PC-9 (cell line): ENCODE data around the gene RBMS3.

Source experiments
- EZH2 ChIP-seq: fragments of 200-600 bp; sonication (generic); IDR thresholded peaks from 2 replicates; pipeline ENCODE4 v1.8.0; 2017; ENCODE audit warnings: antibody characterized with exemption, low read depth
- TF ChIP-seq, protein P1 (sequence below): fragments of 200-600 bp; sonication (generic); conservative IDR thresholded peaks from 2 replicates; pipeline ENCODE4 v1.6.1; 2017; ENCODE audit warnings: mixed run types, antibody characterized with exemption, mild to moderate bottlenecking, moderate library complexity

DNA sequence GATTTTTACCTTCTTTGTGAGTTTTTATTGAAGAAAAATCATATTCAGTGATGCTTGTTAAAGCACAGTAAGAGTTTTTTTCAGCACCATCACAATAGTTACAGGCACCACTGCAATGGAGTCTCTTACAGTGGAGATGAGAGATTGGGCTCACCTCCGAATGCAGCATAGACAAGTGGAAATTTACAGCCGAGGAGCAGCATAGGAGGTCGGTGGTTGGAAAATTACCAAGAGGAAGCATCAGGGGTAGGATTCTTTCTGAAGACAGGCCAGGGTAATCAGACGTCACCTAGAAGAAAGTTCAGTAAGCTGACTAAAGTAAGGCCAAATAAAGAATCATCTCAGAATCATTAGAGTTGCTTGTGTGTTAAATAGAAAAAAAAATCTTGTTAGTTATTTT is 491.6 kb downstream of the RBMS3 start:
- no peak for TF ChIP-seq EZH2
- TF ChIP-seq, protein P1, sequence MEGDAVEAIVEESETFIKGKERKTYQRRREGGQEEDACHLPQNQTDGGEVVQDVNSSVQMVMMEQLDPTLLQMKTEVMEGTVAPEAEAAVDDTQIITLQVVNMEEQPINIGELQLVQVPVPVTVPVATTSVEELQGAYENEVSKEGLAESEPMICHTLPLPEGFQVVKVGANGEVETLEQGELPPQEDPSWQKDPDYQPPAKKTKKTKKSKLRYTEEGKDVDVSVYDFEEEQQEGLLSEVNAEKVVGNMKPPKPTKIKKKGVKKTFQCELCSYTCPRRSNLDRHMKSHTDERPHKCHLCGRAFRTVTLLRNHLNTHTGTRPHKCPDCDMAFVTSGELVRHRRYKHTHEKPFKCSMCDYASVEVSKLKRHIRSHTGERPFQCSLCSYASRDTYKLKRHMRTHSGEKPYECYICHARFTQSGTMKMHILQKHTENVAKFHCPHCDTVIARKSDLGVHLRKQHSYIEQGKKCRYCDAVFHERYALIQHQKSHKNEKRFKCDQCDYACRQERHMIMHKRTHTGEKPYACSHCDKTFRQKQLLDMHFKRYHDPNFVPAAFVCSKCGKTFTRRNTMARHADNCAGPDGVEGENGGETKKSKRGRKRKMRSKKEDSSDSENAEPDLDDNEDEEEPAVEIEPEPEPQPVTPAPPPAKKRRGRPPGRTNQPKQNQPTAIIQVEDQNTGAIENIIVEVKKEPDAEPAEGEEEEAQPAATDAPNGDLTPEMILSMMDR, result no peak
